Liver (tissue), 9 donors: ENCODE results near the gene COL5A1. TPM values are rescaled to one million over a fixed set of nuclear protein-coding genes. Genes with fewer than 3 reads are reported as not detected.

Source experiments
- DNase-seq: peaks from one replicate; pipeline ENCODE4 v3.0.0-alpha.2; 2017; ENCODE audit warnings: low spot score
- H3K27ac ChIP-seq, 2 donors: one replicate each; pipeline ENCODE4 v1.7.0; 2013; ENCODE audit warnings: inconsistent platforms in 2 of 2, low read length in 2 of 2, control low read depth in 1 of 2, low read depth in 1 of 2, mild to moderate bottlenecking in 1 of 2
- H3K27me3 ChIP-seq, 4 donors: one replicate each; pipeline versions ENCODE4 v1.6.1 to v1.7.0; 2013; ENCODE audit warnings: low read length in 3 of 4, inconsistent platforms in 1 of 4, mild to moderate bottlenecking in 1 of 4, moderate library complexity in 1 of 4; ENCODE audit not compliant: control insufficient read depth in 4 of 4, insufficient read depth in 4 of 4
- H3K36me3 ChIP-seq, 4 donors: one replicate each; pipeline versions ENCODE4 v1.6.1 to v1.7.0; 2013; ENCODE audit warnings: low read length in 3 of 4, mild to moderate bottlenecking in 3 of 4, low read depth in 1 of 4, moderate library complexity in 1 of 4; ENCODE audit not compliant: control insufficient read depth in 4 of 4, insufficient read depth in 3 of 4
- H3K4me1 ChIP-seq, 4 donors: one replicate each; pipeline versions ENCODE4 v1.6.1 to v1.7.0; 2013; ENCODE audit warnings: low read length in 3 of 4, mild to moderate bottlenecking in 3 of 4, moderate library complexity in 1 of 4; ENCODE audit not compliant: control insufficient read depth in 4 of 4, insufficient read depth in 4 of 4
- H3K4me3 ChIP-seq, 3 donors: one replicate each; pipeline versions ENCODE4 v1.6.1 to v1.7.0; 2013; ENCODE audit warnings: low read length in 3 of 3, control low read depth in 1 of 3, low read depth in 1 of 3, mild to moderate bottlenecking in 1 of 3
- H3K9ac ChIP-seq, 2 donors: one replicate each; pipeline ENCODE4 v1.7.0; 2013; ENCODE audit warnings: low read length in 2 of 2, mild to moderate bottlenecking in 2 of 2, moderate library complexity in 2 of 2, control low read depth in 1 of 2, low read depth in 1 of 2
- H3K9me3 ChIP-seq, 4 donors: one replicate each; pipeline versions ENCODE4 v1.6.1 to v1.7.0; 2013; ENCODE audit warnings: low read length in 3 of 4; ENCODE audit not compliant: control insufficient read depth in 4 of 4
- CTCF ChIP-seq: fragments of 150-350 bp; IDR thresholded peaks from 2 replicates; pipeline ENCODE4 v1.5.1; 2017; ENCODE audit warnings: improper control_type of control experiment, low read depth, low read length; ENCODE audit not compliant: missing input control
- EGR1 ChIP-seq, 2 donors: IDR thresholded peaks; 2 replicates each; pipeline ENCODE4 v1.6.1; 2016 to 2018; ENCODE audit warnings: antibody characterized with exemption in 2 of 2, low read depth in 2 of 2
- FOXA1 ChIP-seq: IDR thresholded peaks from 2 replicates; pipeline ENCODE4 v1.6.1; 2016; ENCODE audit warnings: antibody characterized with exemption
- FOXA2 ChIP-seq: IDR thresholded peaks from 2 replicates; pipeline ENCODE4 v1.6.1; 2016; ENCODE audit warnings: antibody characterized with exemption
- GABPA ChIP-seq, 2 donors: IDR thresholded peaks in 1 of 2; conservative IDR thresholded peaks in 1 of 2; 2 replicates each; pipeline ENCODE4 v1.6.1; 2016; ENCODE audit warnings: antibody characterized with exemption in 2 of 2, mild to moderate bottlenecking in 1 of 2, moderate library complexity in 1 of 2
- HNF4G ChIP-seq: IDR thresholded peaks from 2 replicates; pipeline ENCODE4 v1.6.1; 2016; ENCODE audit warnings: antibody characterized with exemption
- NR2F2 ChIP-seq: IDR thresholded peaks from 2 replicates; pipeline ENCODE4 v1.6.1; 2016; ENCODE audit warnings: antibody characterized with exemption
- RAD21 ChIP-seq, 2 donors: IDR thresholded peaks; 2 replicates each; pipeline ENCODE4 v1.6.1; 2016; ENCODE audit warnings: antibody characterized with exemption in 2 of 2, mild to moderate bottlenecking in 2 of 2
- REST ChIP-seq: IDR thresholded peaks from 2 replicates; pipeline ENCODE4 v1.6.1; 2016; ENCODE audit warnings: antibody characterized with exemption, mild to moderate bottlenecking
- RXRA ChIP-seq, 2 donors: IDR thresholded peaks; 2 replicates each; pipeline ENCODE4 v1.6.1; 2017 to 2018; ENCODE audit warnings: antibody characterized with exemption in 2 of 2, mild to moderate bottlenecking in 1 of 2
- SP1 ChIP-seq: IDR thresholded peaks from 2 replicates; pipeline ENCODE4 v1.6.1; 2018; ENCODE audit warnings: antibody characterized with exemption, mild to moderate bottlenecking
- TAF1 ChIP-seq: conservative IDR thresholded peaks from 2 replicates; pipeline ENCODE4 v1.6.1; 2016; ENCODE audit warnings: antibody characterized with exemption, mild to moderate bottlenecking
- YY1 ChIP-seq: IDR thresholded peaks from 2 replicates; pipeline ENCODE4 v1.6.1; 2016; ENCODE audit warnings: antibody characterized with exemption, mild to moderate bottlenecking
- WGBS: extraction: QIAGEN DNeasy Blood & Tissue Kit; methylation state at CpG from one replicate; pipeline ENCODE4 v1.1.7; 2013; 5-methylcytosine and 5-hydroxymethylcytosine counted together
- polyA plus RNA-seq, 2 donors: library from polyadenylated mRNA; stranded (reverse) in 1 of 2; unstranded in 1 of 2; fragments of 200-250 nt in 1 of 2; fragments of >200 nt in 1 of 2; fragmentation: Nextera tagmentation in 1 of 2; extraction: Ambion mirVana in 1 of 2; gene quantifications; one replicate each; pipeline versions ENCODE4 v1.2.1 to v1.2.3, GENCODE V29; 2013 to 2015
- total RNA-seq, 2 donors: library from RNA; depleted of rRNA; stranded (reverse); fragments of >200 nt; gene quantifications; one replicate each; pipeline ENCODE4 v1.2.3, GENCODE V29; 2014
- TF ChIP-seq, protein P1 (sequence below): IDR thresholded peaks from 2 replicates; pipeline ENCODE4 v1.6.1; 2016; ENCODE audit warnings: antibody characterized with exemption
- TF ChIP-seq, protein P2 (sequence below): IDR thresholded peaks from 2 replicates; pipeline ENCODE4 v1.6.1; 2016; ENCODE audit warnings: antibody characterized with exemption
- donor health status: healthy.
- donor health status: healthy.
- donor health status: healthy.
- donor health status: healthy.
- donor health status: healthy.

Gene COL5A1
- total and polyA plus RNA-seq, 4 donors = 0.67 to 15.6 (median 11.2) TPM

- 79% methylated on average over 4 of the region's 4 CpGs for WGBS
- Histone ChIP-seq H3K27me3 (no peaks in the 10 kb centered on the region), H3K27ac (no peak overlapping the region), H3K9me3 (peaks cover 0 to 7% (median 3%) of the 10 kb centered on the region in 4 donors), H3K4me1 (no peaks in the 10 kb centered on the region), H3K9ac (no peak overlapping the region), H3K4me3 (no peak overlapping the region), H3K36me3 (no peaks in the 10 kb centered on the region)
- TF ChIP-seq NR2F2 (no peak), SP1 (no peak), RXRA (IDR thresholded peaks at IDR 0.05) (no peak), RAD21 (IDR thresholded peaks at IDR 0.05) (no peak), REST (no peak), FOXA1 (no peak), CTCF (no peak), EGR1 (IDR thresholded peaks at IDR 0.05; ENCODE audit: low read depth in 2 of 2) (no peak), YY1 (no peak), GABPA (IDR thresholded peaks at IDR 0.05 in 1 of 2, conservative IDR thresholded peaks at IDR 0.05 in 1 of 2) (no peak), HNF4G (no peak), FOXA2 (no peak)
- TF ChIP-seq, protein P1, sequence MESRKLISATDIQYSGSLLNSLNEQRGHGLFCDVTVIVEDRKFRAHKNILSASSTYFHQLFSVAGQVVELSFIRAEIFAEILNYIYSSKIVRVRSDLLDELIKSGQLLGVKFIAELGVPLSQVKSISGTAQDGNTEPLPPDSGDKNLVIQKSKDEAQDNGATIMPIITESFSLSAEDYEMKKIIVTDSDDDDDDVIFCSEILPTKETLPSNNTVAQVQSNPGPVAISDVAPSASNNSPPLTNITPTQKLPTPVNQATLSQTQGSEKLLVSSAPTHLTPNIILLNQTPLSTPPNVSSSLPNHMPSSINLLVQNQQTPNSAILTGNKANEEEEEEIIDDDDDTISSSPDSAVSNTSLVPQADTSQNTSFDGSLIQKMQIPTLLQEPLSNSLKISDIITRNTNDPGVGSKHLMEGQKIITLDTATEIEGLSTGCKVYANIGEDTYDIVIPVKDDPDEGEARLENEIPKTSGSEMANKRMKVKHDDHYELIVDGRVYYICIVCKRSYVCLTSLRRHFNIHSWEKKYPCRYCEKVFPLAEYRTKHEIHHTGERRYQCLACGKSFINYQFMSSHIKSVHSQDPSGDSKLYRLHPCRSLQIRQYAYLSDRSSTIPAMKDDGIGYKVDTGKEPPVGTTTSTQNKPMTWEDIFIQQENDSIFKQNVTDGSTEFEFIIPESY = no peak
- TF ChIP-seq, protein P2, sequence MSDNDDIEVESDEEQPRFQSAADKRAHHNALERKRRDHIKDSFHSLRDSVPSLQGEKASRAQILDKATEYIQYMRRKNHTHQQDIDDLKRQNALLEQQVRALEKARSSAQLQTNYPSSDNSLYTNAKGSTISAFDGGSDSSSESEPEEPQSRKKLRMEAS = no peak
- DNase-seq = no peak
Observed at GRCh38 chr9:134611046-134611445, 30.6 kb upstream of the COL5A1 start.

DNA sequence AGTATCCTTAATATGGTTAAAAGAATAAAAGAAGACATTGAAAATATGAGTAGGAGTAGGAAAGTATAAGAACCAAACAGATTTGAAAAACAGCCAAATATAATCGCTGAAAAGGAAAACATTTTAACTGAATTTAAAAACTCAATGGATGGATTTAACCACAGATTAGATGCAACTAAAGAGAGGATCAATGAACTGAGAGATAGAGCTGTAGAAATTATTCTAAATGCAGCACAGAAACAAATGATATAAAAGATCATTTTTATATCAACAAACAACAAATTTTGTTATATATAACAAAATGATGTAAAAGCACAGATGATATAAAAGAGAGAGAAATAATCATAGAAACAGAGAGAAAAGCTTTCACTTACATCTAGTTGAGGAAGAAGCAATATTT is 29.3 kb upstream of the COL5A1 start:
- Histone ChIP-seq H3K4me3 (no peak overlapping the region), H3K9ac (no peak overlapping the region), H3K27me3 (no peaks in the 10 kb centered on the region), H3K4me1 (no peaks in the 10 kb centered on the region), H3K9me3 (peaks cover 0 to 7% (median 3%) of the 10 kb centered on the region in 4 donors), H3K36me3 (no peaks in the 10 kb centered on the region), H3K27ac (no peak overlapping the region)
- DNase-seq = no peak
- TF ChIP-seq TAF1 (no peak), FOXA1 (no peak)
- 95% methylated on average over 1 of the region's 1 CpG for WGBS
